Iris pigment epithelial cell (primary cell): ENCODE results near the gene UST.

Experiments used
- DNase-seq: peaks from one replicate; pipeline ENCODE4 v3.0.0-alpha.2; 2011; ENCODE audit warnings: low read depth

UST gene

DNA sequence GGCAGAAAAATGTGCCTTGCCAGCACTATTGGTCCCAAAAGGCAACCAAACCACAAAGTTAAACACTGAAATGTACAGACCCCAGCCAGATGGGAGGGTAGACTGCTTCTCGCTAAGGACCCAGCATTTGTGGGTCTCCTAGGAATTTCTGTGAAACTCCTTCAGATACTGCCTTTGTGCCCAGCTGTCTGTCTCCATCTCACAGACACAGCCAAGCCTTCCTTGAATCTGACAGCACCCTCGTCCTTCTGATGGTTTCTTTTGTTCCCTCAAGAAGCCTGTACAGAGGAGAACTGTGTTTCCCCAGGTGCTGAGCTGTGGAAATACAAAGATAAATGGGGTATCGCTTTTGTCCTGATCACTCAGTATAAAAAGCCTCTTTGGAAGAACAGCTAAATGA lies 316.6 kb downstream of the UST start:
- DNase-seq = no peak

DNA sequence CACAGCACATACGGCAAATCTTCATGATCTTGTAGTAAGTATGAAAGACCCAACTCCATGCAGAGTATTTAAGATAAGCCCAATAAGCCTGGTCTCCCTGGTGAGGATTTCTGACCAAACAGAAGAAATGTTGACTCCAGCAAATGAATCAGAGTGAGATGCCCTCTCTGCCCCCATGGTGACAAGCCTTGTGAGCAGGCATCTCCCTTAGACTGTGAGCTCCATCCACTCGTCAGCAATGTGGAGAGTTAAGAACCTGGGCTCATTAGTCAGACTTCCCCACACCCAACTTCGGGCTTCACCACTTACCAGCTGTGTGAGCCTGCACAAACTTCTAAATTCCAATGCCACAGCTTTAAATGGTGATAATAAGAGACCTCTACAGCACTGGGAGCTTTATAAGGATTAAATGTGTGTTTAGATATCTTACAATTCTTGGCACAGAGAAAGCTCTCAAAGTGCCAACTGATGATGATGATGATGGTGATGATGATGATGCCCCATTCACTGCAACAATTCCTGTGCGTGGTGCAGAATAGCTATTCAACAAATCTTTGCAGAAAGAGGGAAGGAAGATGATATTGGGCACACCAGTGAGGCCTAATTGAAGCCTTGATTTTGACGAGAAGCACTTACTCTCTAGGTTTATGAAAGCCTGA lies 317.3 kb downstream of the UST start:
- DNase-seq = no peak

DNA sequence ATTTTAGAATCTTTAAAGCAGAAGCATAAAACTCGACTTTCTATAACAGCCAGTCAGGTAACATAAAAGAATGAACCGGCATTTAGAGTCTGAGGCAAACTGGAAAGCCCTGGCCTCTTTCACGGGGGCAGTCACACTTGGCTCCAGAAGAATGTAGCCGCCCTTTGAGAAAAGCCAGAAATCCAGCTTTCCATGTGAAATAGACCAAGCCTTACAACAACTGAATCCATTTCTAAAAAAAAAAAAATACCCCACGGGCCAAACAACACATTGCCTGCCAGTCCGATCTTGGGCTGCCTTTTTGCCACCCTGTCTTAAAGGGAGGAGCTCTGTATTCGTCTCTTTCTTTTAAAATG lies 317.8 kb downstream of the UST start:
- DNase-seq = no peak

DNA sequence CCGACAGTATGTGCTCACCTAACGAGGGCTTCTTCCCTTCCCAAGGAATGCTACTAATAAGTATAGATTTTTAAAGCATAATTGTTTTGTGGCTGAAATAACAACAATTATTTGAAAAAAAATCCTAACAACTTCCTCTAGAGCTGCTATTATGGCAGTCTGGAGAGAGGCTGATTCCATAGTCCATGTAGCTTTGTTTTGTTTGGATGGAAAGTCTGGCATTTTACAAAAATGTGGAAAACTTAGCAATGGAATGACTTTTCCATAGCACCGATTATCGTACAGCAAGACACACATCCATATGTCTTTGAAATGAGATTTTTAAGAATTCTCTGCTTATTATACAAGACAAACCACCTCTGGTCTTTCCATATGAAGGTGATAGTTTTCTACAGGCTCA lies 318.3 kb downstream of the UST start:
- no peak for DNase-seq

DNA sequence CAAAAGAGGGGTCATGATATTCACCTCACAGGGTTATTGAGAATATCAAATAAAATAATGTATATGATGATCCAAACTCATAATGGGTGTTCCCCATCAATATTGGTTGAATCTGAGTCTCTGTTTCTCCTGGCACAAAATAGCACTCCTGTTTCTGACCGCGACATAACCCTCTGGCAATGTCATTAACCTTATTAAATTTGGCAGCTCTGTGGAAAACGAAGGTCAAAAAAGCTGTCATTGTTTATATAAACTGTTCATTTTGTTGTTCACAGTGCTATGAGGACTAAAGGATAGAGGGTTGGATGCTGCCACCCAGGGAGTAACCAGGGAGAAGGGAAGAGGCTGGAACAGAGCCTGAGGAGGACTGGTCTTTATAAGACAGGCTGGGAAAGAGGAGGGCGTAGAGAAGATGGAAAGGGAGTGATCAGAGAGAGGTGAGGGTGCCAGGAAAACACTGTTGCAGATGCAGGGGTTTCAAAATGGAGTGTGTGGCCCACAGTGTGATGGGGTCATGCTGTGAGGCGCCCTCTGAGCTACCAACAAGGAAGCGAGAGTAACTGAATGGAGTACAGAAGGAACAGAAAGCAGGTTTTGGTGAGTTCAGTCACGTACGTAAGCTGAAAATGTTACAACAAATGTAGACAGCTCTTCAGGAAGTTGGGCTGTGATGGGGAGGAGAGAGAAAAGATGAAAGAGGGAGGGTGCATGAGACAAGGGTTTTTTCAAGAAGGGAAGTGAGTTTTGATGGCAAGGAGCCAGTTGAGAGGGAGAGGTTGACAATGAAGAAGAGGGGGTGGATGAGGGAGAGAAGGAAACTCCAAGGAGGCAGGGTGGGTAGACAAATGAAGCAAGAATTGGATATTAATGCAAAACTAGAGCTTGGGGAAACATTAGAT lies 319.1 kb downstream of the UST start:
- DNase-seq = peak; percentile 48

DNA sequence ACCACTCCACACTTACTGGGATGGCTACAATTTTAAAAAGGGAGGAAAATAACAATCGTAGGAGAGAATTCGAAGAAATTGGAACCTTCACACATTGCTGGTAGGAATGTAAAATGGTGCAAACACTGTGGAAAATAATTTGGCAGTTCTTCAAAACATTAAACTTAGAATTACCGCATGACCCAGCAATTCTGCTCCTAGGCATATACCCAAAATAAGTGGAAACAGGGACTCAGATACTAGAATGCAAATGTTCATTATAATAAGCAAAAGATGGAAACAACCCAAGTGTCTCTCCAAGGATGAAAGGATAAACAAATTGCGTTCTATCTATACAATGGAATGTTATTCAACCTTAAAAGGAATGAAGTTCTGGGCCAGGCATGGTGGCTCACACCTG lies 325.2 kb downstream of the UST start:
- DNase-seq = no peak

DNA sequence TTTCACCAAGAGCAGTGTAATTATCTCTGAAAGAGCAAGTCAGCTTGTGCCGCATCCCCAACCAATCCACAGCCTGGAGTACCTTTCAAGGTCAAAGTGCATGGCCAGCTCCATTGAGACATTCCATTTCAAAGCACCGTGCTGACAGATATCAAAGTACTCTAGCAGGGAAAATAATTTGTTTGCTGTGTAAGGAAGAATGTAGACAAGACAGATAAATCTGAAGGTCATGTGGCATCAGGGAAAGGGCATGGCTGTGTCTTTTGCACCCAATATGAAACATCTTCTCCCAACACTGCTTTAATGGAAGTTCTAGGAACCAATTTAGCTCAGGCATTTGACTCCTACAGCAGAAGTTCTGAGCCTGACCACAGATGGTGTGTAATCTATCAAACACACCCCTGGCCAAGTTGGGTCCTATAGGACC lies 328.0 kb downstream of the UST start:
- no peak for DNase-seq

DNA sequence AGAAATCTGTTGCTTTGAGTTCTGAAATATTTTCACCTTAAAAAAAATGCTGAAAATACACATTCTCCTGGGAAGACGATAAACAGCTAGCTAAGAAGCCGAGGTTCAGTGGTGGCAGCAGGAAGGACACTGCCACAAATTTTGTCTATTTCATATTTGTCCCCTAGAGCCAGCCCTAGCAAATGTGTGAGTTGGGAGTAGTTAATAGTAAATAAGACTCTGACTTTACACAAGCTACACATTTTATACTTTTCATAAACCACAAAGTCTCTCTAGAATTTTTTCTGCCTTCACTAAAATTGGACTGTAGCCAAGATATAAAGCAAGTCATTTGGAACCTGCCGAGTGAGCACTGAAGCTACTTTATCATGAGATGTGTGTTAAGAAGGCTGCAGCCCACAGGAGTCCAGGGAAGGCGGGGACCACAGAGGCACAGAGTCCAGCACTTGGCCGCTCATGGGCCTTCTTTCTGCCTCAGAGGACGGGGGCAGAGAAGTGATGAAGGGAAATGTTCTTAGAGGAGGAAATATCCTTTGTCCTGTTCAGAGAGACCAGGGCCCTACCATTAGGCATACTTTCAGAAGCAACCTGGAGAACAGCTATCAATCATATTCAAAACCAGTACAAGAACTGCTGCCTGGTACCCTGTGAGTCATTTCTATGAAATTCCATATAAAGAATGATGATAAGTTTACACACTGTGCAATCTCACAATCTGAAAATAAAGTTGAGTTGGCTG lies 329.0 kb downstream of the UST start:
- DNase-seq = peak; percentile 62

DNA sequence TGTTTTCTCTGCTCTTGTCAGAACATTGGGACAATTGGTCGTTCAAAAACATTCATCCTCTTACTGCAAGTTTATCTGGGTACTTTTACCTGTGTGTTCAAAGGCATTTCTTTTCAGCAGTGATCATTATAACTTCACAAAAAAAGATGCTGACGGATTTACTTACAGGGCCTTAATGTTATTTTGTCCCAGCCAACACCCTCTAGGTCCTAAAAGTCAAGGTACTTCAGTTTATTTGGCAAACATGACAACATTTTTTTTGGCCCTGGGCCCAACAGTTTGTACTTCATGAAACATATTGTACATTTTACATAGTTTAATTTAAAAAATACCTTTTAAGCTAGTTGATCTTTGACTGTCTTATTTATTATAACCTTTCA lies 329.5 kb downstream of the UST start:
- DNase-seq = no peak

DNA sequence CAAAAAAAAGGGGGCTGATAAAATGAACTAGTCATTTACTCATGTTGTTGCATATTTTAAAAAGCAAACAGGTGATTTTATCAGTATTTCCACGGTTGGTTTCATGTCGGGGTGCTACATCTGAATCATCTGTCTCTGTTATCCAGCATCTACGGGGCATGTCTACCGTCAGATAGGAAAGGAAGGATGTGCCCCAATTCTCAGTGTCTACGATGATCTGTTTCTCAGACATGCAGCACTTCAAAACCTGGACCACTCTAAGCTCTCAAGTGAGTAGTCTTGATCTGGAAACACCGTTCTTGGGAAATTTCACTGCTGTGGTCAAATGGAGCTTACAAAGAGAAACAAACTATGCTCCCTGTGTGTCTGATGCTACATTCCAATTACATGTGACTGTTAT lies 330.4 kb downstream of the UST start:
- peak; percentile 99 for DNase-seq

DNA sequence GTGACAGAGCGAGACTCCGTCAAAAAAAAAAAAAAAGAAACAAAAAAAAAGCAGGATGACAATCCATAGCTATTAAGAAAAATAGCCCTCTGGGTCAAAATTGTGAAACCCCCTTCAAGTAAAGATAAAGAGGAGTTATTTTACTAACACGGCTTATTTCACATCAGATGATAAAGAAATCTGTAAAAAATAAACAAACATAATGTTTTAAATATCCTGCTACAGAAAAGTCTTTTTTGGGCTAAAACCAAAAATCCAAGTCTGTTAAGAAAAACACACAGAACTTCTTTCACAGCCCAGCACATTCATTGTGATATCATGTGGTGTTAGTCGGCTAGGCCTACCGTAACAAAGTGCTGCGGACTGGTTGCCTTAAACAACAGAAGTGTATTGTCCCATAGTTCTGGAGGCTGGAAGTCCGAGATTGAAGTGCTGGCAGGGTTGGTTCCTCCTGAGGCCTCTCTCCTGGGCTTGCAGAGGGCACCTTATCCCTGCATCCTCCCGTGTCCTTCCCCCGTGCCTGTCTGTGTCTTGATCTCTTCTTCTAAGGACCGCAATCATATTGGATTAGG lies 331.5 kb downstream of the UST start:
- DNase-seq = no peak

DNA sequence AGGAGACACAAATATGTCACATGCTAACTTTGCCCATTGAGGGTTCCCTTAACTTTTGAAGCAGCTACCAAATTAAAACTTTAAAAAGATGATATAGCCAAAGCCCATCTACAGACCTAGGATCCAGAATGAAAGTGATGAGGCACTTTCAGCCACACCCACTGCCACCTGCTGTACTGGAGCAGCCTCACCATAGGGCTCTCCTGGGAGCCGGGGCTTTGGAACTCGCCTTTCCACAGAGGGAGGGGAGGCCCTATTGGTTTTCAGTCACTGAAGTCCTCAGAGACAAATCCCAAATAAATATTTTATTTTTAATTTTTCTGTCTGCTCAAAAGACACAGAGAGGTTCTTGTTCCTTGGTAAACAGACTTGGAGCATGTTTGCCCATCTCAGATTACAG lies 332.6 kb downstream of the UST start:
- no peak for DNase-seq

DNA sequence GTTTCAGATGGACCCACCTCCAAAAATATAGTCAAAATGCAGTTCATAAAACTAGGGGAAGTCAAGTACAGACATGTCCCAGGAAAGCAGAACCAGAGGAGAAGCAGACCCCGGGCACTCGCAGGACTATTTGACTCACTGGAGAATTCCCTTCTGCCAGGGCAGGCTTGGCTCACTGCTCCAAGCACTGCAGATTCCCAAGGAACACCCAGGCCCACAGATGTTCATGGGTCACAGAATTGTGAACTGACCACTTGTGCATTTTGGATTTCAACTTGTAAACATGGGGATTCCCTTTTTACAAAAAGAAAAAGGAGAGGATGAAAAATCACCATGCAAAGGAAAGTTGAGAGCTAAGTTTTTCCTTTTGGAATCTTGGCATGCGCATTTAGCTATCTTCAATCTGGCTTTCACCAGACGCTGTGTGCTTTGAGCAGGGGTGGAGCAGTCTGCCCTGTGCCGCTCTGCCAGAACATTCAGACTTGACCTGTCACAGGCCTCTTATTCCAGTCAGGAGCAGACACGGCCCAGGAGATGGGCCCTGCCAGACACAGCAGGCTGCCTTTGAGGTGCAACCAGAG lies 333.2 kb downstream of the UST start:
- peak; percentile 53 for DNase-seq

DNA sequence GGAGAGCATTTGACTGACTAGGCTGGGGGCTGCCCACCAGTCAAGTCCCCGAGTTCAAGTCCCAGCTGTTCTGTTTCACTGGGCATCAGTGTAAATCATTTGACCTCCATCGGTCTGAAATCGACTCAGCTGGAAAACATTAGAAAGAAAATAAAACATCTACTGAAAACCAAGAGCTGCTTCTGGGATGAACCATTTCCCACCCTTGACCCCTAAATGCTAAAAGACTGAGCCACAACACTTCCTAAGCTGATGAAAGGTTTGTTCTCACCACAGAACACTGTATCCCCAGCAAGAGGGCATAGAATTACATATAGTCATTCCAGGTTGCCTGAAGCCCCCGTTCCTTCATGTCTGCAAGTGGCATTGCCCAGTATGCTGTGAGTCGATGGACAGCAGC lies 333.7 kb downstream of the UST start:
- peak; percentile 84 for DNase-seq

DNA sequence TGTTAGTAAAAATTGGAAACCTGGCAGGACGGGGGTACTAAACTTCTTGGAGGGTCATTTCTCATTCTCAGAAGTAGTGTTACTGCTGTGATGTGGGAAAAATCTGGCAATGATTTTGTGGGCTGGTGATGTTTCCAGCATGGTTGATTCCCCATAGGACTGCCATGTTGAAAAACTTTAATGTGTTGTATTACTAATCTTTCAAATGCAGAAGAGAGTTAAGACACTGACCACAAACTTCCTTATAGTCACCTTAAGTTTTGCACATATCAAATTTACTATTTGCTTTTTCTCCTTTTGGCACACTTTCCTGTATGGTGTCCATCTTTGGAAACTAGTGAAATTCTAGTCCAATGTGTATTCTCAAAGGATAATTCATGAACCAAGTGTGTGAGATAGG lies 334.5 kb downstream of the UST start:
- DNase-seq = no peak

DNA sequence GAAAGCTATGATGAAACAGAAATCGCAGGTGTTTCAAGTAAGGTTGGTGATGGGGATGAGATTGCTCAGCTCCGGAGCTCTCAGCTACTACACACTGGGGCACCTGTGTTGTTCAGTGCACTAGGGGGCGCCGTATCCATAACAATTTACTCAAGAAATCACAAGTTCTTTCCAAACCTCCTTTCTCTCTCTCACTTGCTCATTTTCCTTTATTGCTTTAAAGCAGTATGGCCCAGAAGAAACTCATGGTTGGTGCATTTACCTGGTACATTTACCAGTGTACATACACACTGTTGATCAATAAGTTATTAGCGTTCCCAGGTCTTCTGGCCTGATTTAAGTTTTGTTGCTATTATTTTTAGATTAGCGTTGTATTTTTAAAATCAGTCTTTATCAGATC lies 335.5 kb downstream of the UST start:
- peak; percentile 79 for DNase-seq

DNA sequence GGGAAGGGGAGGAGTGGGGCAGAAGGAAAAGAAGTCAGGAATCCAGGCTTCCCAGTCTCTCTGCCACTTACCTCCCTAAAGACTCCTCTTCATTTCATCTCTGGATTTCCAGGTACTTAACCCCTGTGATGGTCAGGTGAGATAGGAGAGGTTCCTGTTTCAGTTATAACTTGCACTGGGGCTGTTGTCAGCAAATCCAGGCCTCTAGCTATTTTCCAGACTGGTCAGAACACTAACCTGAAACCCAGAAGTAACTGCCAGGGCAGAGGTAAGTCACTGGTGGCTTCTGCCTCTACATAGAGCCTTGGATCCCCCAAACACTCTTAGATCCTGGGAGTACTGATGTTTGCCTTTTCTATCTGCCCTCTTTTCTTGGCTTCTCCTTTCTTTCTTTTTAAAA lies 337.2 kb downstream of the UST start:
- no peak for DNase-seq

DNA sequence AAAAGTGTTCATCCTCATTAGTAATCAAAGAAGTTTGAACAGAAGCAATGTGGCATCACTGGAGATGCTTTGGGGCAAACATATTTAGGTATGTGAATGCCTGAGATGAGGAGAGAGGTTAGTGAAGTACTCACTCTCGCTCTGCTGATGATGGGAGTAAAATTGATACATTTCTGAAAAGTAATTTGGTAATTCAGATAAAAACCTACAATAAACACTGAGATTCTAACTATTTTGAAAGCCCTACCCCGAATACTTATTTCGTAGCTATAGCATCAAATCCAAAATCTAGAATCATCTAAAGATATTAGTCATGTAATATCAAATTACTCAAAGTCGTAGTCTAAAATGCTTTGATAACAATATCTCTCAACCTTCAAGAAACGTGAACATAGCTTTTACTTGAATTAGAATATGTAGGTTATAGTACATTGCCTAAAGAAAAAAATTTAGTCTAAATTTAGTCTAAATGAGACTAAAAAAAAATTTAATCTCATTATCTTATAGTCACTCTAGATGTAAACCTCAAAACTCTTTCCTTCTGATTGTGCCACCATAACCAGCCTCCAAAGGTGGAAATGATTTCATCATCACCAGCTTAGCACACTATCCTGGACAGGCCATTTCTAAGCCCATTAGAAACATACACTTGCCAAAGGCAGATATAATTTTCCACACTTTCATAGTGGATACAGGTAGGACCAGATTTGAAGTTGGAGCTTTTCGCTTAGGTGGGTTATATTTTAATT lies 338.2 kb downstream of the UST start:
- no peak for DNase-seq

DNA sequence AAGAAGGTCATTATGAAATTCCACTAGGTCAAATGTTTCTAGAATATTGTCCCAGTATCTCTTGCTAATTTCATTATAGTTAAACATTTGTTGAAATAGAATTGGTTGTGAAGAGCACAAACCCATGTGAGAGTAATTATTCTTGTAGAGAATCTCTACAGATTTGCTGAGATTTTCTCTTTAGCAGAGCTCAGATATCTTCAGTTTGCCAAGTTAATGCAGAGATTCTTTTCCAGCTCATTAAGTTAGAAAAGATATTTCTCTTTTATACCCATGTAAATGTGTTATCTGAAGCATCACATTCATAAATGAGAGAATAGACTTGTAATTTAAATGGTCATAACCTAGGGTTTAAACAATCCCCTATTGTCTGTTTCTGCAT lies 338.7 kb downstream of the UST start:
- no peak for DNase-seq

DNA sequence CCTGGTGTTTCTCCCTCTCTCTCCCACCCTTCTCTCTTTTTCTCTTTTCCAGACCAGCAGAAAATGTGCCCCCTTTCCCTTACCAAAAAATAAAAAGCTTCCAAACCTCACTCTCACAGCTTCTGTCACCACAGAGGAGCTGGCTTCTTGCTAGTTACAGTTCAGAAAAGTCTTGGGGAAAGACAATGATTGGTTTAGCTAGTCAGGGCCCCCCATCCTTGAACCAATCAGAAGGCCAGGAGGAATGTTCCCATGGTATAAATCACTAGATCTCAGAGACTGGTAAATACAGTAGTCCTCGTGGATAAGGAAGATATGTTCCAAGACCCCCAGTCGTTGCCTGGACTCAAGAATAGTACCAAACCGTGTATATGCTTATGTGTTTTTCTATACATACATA lies 339.5 kb downstream of the UST start:
- no peak for DNase-seq

DNA sequence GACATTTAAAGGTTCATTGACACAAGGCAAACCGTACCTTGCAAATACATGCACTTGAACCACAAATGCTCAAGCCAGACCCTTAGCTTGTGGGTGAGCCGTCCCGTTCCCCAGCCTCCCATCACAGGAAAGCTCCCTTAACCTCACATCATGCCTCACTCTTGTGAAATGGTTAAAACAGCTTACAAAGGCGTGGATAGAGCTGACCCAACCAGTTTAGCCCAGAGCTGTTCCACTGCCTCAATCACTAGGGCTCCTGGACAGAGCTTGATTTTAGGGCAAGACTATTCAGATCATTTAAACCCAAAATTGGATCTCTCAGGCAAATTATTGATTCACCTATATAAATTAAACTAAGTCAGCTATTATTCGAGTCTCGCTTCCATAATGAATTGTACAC lies 341.1 kb downstream of the UST start:
- DNase-seq = no peak

DNA sequence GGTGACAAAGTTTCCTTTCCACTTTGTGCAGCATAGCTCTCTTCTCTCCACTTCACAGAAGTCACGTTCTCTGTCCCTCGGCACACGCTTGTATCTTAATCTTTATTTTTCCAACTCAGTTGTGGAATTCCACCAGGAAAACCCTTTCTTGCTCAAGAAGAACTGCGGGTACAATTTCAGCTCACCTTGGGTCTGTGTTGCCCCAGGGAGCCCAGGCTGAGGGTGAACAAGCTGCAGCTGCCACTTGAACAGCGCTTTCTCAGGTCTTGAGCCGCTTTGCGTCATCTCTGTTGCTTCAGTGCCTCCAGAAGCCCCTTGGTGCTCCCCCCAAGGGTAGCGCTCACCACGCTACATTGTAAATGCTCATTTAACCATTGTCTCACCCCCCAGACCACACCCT lies 341.5 kb downstream of the UST start:
- DNase-seq = no peak
